COR-L47 (cell line): ENCODE results near the gene CELF2.
"Not testable (repeated sequence)": the region's sequence is repeated elsewhere in the genome, so short reads cannot be mapped to it uniquely, and the experiment has no call there.

Experiments used
- DNase-seq: peaks from one replicate; lab custom pipeline; 2025; lab: John Stamatoyannopoulos, UW

The CELF2 gene

DNA sequence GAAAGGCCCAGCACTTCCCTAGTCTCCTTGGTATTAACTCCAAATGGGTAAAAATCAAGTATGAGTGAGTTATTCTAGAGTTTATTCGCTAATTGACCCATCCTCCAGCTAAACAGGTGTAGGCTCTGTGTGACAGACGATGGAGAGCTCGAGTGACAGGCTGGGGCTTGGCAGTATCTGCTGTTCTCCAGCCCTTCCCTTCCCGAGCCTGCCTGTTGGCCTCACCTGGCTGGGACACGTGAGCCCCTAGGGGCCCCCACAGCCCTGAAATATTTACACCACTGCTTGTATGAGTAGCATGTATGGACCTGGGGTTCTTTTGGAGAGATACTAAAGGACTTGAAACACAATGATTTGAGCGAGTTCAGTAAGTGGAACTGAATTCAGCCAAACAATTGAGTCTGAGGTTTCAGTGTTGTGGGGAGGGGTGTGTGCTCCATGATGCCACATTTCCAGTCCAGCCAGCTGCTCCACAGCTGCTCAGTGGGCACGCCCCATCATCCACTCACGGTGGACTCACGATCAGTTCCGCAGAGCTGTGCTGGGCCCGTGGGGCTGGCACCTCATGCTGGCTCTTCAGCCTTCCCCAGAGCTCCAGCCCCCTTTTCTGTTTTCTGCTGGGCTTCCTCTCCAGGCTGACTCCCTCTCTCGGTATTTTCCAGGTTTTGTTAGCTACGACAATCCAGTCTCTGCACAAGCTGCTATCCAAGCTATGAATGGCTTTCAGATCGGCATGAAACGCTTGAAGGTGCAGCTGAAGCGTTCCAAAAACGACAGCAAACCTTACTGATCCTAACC, 310.8 kb downstream of the CELF2 start:
- DNase-seq: no peak

DNA sequence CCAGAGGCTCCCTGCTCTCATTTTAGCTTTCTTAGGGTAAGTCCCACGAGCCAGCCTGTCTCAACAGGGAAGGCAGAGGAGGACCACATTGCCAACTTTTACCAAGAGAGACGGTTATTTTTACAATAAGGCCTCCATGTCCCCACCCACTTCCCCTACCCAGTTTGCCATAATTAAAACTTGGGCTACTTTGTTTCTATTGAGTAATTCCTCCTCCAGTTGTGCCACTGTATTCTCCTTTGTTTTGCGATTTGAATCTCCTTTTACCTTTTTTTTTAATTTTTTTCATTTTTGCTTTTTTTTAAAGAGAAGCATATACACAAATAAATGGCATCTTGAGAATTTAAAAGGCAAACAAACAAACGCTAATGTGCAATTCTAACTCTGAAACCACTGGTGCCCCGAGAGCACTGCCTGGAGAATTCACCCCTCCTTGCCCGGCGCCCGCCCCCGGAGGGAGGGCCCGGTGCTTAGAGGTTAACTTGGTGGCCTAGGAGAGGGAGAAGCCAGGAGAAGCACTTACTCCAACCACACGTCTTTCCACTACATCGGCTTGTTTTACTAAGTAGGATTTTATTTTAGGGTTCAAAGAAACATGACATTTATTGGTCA, 311.5 kb downstream of the CELF2 start:
- DNase-seq: no peak

DNA sequence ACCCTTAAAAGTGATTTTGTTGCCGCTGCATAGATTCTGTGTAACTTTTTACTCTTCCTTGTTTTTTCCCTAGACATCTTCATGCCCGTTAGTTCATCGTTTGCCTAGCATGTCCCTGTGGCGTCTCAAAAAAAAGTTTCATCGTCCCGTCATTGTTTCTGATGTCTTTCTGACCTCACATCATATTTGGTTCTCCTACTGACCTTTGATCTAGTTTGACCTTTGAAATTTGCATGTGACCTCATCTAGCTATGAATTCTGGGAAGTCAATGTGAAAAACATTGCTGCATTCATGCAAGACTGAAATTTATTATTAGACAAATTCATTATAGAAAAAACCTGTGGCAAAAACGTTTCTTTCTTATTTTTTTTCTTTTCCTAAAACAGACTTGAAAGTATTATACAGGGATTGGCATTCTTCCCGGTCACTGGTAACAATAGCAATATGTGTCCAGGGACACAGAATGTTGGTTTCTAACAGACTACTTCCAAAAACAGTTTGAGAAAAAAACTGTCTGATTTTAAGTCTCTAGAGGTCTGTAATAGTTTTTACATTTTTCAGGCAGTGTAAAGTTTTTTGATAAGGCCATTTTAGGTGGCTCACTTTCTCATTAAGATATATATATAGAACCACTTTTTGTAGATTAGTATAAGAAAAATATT, 312.8 kb downstream of the CELF2 start:
- DNase-seq: no peak

- DNase-seq: no peak
Observed at GRCh38 chr10:11331046-11331577, 313.4 kb downstream of the CELF2 start.

DNA sequence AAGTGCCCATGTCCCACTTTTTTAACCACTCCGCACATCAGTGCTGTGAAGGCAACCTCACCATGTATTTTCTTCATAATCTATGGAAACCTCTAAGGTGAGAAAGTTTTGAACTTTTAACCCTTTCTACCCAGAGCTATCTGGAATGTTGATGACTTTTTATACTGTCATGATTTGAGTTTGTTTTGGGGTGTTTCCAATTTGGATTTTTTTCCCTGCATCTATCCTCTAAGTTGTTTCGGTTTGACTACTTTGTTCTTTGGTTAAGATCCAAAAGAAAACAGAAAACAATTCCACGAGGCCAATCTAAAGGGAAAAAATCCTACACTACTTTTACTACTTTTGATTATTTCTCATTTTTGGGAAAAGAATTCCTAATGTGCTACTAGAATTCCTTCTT, 314.1 kb downstream of the CELF2 start:
- no peak for DNase-seq

DNA sequence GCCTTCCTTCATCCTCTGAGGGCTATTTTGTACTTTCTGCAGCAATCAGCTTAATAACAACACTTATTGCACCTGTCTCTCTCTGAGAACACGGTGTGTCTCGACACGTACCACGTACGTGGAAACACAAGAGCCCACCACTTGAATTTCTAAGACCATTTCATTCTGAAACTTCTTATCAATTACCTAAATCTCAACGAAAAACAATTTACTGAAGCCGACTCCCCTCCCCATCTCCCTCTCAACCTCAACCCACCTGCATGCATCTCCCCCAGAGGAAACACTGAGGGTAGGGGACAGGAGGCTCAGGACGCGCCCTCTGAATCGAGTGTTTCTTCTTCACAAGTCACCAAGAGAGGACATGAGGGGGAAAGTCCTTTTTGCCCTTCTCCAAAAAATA, 315.2 kb downstream of the CELF2 start:
- DNase-seq: no peak

DNA sequence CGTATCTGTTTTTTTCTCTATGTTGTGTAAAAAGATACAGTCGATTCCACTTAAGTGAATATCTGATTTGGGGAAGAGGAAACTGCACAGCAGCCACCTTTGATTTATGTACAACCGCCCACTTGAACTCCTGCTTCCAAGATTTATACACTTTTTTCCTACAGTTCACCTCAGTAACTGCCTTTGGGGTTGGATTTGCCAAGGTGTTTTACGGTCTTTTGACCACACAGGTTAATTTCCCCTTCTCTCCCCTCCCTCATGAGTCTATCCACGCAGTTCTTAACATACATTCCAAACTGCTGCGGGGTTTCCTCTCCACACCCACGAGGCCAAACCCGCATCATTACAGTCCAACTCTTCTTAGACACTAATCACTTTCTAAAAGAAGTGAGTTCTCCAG, 316.8 kb downstream of the CELF2 start:
- no peak for DNase-seq

GRCh38 chr10:11335167-11335652, 317.5 kb downstream of the CELF2 start:
- DNase-seq: no peak

DNA sequence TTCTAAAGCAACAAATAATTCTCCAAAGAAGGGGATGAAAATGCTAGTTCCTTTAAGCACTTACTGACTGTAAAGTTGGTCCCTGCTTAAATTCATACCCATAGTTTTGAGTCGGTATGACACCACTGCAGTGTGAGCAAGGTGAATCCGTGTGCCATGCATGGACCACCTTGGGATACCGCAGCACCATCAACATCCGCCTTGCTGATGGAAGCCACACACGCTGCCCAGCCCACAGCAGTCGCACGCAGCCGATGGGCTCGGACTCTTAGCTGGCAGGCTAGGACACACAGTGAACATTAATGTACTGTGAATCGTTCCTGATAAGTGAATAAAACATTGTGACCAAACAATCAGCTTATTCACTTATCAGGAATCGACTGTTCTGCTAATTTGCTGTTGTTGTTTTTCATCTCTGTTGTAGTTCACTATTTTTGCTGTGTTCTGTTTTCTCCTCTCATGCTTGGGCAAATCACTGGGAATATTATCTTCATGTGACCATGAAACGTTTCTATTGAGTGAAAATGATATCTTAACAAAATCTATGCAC, 318.3 kb downstream of the CELF2 start:
- no peak for DNase-seq

DNA sequence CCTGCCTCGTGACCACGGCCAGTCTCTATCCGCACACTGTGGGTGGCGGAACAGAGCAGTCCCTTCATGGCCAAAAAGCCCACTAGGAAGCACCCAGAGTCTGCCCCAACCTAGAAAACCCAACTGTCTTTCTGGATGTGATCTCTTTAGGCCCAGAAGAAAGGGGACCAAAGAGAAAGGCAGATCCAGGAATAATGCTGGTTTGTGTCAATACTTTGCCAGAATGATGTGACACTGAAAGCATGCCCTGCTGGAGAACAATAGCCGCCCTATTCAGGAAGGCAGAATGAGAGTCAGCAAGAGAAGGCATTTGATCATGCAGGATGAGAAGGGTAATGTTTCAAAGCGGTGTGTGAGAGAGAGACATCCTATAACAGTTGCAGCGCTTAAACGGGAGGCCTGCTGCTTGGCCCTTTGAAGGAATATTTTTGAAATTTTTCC, 319.1 kb downstream of the CELF2 start:
- DNase-seq: no peak

DNA sequence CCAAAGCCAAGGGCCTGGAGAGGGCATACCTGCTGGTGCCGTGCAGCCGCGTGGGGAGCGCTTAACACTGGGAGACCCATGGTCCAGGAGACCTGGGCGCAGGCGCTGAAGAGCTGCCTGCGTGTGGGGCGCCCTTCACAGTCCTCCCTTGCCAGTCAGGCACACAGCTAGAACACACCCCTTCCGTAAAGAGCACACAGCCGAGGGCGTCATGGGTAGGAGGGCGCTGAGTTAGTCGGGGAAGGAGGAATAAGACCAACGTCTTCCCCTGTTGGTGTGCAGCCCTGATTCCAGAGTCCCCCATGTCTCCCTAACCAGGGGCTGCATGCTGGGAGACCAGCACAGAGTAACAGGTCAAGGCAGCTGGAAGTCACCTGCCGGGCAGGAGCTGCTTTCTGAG, 319.8 kb downstream of the CELF2 start:
- no peak for DNase-seq

- no peak for DNase-seq
Observed at GRCh38 chr10:11338160-11338844, 320.6 kb downstream of the CELF2 start.

- no peak for DNase-seq
Observed at GRCh38 chr10:11339013-11339412, 321.3 kb downstream of the CELF2 start.

DNA sequence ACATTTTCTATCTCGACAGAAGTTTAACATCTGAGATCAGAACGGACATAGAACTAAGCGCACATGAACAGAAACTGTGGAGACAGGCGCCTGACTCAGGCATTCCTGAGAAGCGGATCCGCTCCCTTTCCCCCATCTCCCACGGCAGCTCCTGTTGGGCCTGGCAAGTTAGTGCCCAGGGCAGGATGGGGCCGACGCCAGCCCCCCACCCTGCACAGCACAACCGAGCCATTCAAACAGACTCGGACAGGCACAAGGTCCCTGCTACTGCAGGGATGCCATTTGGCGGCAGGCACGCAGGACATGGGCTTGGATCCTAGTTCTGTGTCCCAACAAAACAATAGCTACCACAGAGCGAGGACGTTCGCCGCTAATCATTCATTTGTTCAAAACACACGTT, 322.0 kb downstream of the CELF2 start:
- no peak for DNase-seq

DNA sequence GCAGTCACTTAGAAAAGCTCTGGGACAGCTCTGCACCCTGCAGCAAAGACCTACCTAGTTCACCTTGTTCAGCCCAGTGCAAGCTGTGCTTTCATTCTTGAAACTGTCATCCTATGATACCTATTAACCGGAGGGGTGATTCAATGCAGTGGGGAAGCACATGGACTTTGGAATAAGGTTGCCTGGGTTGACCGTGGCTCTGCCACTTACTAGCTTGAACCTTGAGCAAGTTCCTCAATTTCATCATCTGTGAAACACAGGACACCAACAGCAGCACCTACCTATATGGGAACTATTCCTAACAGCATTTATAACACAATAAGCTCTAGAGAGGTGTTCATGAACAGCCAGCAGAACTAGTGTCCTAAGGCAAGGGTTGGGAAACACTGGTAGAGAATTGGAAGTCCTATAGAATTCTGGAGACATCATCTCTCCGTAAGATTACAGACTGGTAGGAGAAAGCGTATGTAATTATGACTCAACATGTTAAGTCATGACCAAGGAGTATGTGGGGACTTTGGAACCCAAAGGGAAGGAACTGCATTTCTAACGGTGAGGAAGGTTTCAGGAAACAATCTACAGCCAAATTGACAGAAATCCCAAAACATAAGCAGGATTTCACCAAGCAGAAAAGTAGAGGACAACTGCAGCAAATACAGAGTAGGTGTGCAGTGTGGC, 323.8 kb downstream of the CELF2 start:
- DNase-seq: no peak

DNA sequence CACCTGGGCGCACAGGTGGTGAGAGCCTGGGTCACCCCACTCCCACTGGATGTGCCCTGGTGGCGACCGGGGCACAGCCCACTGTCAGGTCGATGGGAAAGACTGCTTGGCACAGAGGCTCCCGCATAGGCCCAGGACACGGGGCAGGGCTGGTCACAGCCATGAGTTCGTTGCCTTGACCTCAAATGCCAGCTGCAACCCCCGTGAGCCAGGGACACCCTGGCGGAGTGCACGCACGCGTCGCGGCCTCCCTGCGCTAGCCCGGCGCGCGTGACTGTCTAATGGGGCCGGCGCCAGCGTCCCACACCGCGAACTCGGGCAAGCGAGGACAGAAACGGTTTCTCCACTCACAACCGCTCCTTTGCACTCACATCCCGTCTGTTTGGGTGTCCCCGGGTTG, 326.4 kb downstream of the CELF2 start:
- DNase-seq: no peak

GRCh38 chr10:11344550-11344949, 326.9 kb downstream of the CELF2 start:
- DNase-seq: no peak

- no peak for DNase-seq
Observed at GRCh38 chr10:11345224-11346054, 327.8 kb downstream of the CELF2 start.

- DNase-seq: not testable (repeated sequence)
Observed at GRCh38 chr10:11347580-11347979, 329.9 kb downstream of the CELF2 start.

GRCh38 chr10:11351801-11352200, 334.1 kb downstream of the CELF2 start:
- no peak for DNase-seq
